Measurements from ENCODE around the gene SFT2D1.
"Not testable (repeated sequence)": the region's sequence is repeated elsewhere in the genome, so short reads cannot be mapped to it uniquely, and the experiment has no call there.

The SFT2D1 gene

GRCh38 chr6:166383802-166384363 is 41.5 kb upstream of the SFT2D1 start:
- Mint-ChIP-seq H3K4me1 (peaks cover 14% of the 10 kb centered on the region), H3K27ac (peak overlapping the region; percentile 84), H3K4me3 (peak overlapping the region; percentile 85)
- not testable (repeated sequence) for H3K36me3 Mint-ChIP-seq (ENCODE audit: low read depth); H3K9me3 Mint-ChIP-seq; H3K27me3 Mint-ChIP-seq (ENCODE audit: low read depth, poor library complexity)
- DNase-seq: peak; percentile 28
- TF ChIP-seq, protein P1, sequence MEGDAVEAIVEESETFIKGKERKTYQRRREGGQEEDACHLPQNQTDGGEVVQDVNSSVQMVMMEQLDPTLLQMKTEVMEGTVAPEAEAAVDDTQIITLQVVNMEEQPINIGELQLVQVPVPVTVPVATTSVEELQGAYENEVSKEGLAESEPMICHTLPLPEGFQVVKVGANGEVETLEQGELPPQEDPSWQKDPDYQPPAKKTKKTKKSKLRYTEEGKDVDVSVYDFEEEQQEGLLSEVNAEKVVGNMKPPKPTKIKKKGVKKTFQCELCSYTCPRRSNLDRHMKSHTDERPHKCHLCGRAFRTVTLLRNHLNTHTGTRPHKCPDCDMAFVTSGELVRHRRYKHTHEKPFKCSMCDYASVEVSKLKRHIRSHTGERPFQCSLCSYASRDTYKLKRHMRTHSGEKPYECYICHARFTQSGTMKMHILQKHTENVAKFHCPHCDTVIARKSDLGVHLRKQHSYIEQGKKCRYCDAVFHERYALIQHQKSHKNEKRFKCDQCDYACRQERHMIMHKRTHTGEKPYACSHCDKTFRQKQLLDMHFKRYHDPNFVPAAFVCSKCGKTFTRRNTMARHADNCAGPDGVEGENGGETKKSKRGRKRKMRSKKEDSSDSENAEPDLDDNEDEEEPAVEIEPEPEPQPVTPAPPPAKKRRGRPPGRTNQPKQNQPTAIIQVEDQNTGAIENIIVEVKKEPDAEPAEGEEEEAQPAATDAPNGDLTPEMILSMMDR (IDR thresholded peaks at IDR 0.05): peak; percentile 16

DNA sequence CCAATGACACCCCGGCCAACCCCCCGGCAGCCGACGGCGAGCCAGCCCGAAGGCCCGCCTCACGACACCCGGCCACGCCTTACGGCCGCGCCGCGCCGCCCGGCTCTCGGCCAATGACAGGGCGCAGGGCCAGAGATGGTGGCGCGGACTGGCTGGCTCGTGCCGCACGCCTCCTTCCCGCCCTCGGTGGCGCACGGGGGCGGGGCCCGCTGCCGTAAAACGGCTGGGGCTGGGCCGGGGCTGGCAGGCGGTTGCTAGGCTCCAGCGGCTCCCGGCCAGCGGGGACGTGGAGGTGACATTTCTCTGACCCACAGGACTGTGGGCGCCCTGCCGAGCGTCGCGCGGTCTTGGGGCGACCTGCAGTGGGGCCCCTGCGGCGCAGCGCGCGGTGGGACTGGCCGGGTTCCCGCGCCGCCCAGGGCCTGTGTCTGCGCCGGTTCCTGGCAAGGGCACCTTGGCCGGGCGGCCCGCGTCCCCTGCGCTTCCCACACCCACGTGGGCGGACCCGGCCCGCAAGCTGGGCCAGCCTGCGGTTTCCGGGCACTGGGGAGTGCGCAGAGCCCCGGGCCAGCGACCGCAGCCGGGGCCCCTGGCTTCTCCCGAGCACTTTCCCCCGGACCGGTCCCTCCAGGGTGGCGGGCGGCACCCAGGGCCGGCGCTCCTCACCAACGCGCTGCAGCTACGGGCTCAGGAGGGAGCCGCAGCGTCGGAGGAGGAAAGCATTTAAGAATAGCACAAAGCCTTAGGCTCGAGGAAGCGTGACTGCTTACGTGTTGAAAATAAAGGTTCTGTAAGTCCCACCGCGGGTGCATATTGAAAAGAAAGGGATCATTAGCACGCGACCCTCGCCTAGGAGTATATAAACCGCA is 40.8 kb upstream of the SFT2D1 start, which contains the start of gene MPC1:
Gene MPC1, minus strand, starts transcription at position 8 of the 869 bp plus-strand sequence. CDS start 64 bp downstream, outside the sequence.
- H3K9me3 Mint-ChIP-seq: no peaks in the 10 kb centered on the region
- DNase-seq: peak; percentile 97
- no peaks in the 10 kb centered on the region for H3K36me3 Mint-ChIP-seq (ENCODE audit: low read depth)
- H3K4me3 Mint-ChIP-seq: peak within 1 kb of the TSS; percentile 89
- TF ChIP-seq, protein P1 (IDR thresholded peaks at IDR 0.05): no peak
- H3K27me3 Mint-ChIP-seq (ENCODE audit: low read depth, poor library complexity): peaks cover 7% of the 10 kb centered on the region
- H3K4me1 Mint-ChIP-seq: peaks cover 14% of the 10 kb centered on the region
- H3K27ac Mint-ChIP-seq: peak within 1 kb of the TSS; percentile 84

GRCh38 chr6:166382500-166382932 is 40.2 kb upstream of the SFT2D1 start:
- DNase-seq: no peak
- TF ChIP-seq, protein P1 (IDR thresholded peaks at IDR 0.05): no peak
- Mint-ChIP-seq H3K4me1 (peaks cover 14% of the 10 kb centered on the region), H3K36me3 (ENCODE audit: low read depth) (no peaks in the 10 kb centered on the region), H3K27ac (no peak overlapping the region), H3K9me3 (no peaks in the 10 kb centered on the region), H3K27me3 (ENCODE audit: low read depth, poor library complexity) (peaks cover 7% of the 10 kb centered on the region), H3K4me3 (peak overlapping the region; percentile 89)

- Mint-ChIP-seq H3K27me3 (ENCODE audit: low read depth, poor library complexity) (peaks cover 4% of the 10 kb centered on the region), H3K4me3 (peak overlapping the region; percentile 89), H3K9me3 (no peaks in the 10 kb centered on the region), H3K4me1 (peaks cover 14% of the 10 kb centered on the region), H3K36me3 (ENCODE audit: low read depth) (no peaks in the 10 kb centered on the region), H3K27ac (no peak overlapping the region)
- peak; percentile 67 for DNase-seq
- TF ChIP-seq, protein P1 (IDR thresholded peaks at IDR 0.05): peak; percentile 73
Observed at GRCh38 chr6:166381733-166382499, 39.6 kb upstream of the SFT2D1 start.

- peaks cover 4% of the 10 kb centered on the region for H3K27me3 Mint-ChIP-seq (ENCODE audit: low read depth, poor library complexity)
- TF ChIP-seq, protein P1 (IDR thresholded peaks at IDR 0.05): no peak
- no peak for DNase-seq
- H3K4me3 Mint-ChIP-seq: peak overlapping the region; percentile 89
- no peak overlapping the region for H3K27ac Mint-ChIP-seq
- no peaks in the 10 kb centered on the region for H3K9me3 Mint-ChIP-seq
- no peaks in the 10 kb centered on the region for H3K36me3 Mint-ChIP-seq (ENCODE audit: low read depth)
- peaks cover 14% of the 10 kb centered on the region for H3K4me1 Mint-ChIP-seq
Observed at GRCh38 chr6:166381381-166381732, 39.0 kb upstream of the SFT2D1 start.
